ENCODE measurements around the gene IDH3G. TPM values are rescaled to one million over a fixed set of nuclear protein-coding genes. Genes with fewer than 3 reads are reported as not detected.

The IDH3G gene
- total RNA-seq, 4 donors from 2014 or later = 60.7 to 67.8 (median 64.1) TPM

- Histone ChIP-seq H3K9me3 (no peaks in the 10 kb centered on the region), H3K27me3 (no peaks in the 10 kb centered on the region), H3K36me3 (peaks cover 0 to 35% (median 5%) of the 10 kb centered on the region in 3 donors), H3K4me1 (peaks cover 9 to 18% (median 11%) of the 10 kb centered on the region in 3 donors), H3K4me3 (no peak overlapping the region), H3K27ac (no peak overlapping the region)
- intact Hi-C loops (cut with DNase I) = no loop called here
- TF ChIP-seq CTCF (IDR thresholded peaks at IDR 0.05) = no peak
- no peak for TF ChIP-seq POLR2A (IDR thresholded peaks at IDR 0.05)
- DNase-seq = no peak
- WGBS, 2 donors = 66 to 93% methylated on average over 3 to 4 of the region's 5 CpGs
These were observed 5.2 kb upstream of the IDH3G start for GRCh38 chrX:153799326-153799725.

GRCh38 chrX:153797415-153798015, 3.3 kb upstream of the IDH3G start:
- H3K36me3 ChIP-seq = peaks cover 0 to 35% (median 5%) of the 10 kb centered on the region in 3 donors
- H3K4me1 ChIP-seq = peaks cover 9 to 27% (median 17%) of the 10 kb centered on the region in 3 donors
- H3K27me3 ChIP-seq = no peaks in the 10 kb centered on the region
- no peaks in the 10 kb centered on the region for H3K9me3 ChIP-seq
- WGBS, 2 donors = 93% methylated on average over 5 of the region's 15 CpGs; no CpG with 5 or more reads in 1 of the 2 donors
- no peak for DNase-seq
- TF ChIP-seq CTCF (IDR thresholded peaks at IDR 0.05) (no peak), POLR2A (IDR thresholded peaks at IDR 0.05) (no peak)
- no peak overlapping the region for H3K27ac ChIP-seq
- H3K4me3 ChIP-seq = no peak overlapping the region
- intact Hi-C loops (cut with DNase I) = no loop called here

- peaks cover 9 to 50% (median 22%) of the 10 kb centered on the region in 3 donors for H3K4me1 ChIP-seq
- DNase-seq = no peak
- no peaks in the 10 kb centered on the region for H3K9me3 ChIP-seq
- H3K27me3 ChIP-seq = no peaks in the 10 kb centered on the region
- WGBS, 2 donors = 10 to 37% methylated on average over 6 to 24 of the region's 47 CpGs
- H3K27ac ChIP-seq = peak overlapping the region; percentile 94 to 97 (median 95)
- intact Hi-C loops (cut with DNase I) = no loop called here
- H3K36me3 ChIP-seq = peaks cover 0 to 38% (median 5%) of the 10 kb centered on the region in 3 donors
- no peak for TF ChIP-seq CTCF (IDR thresholded peaks at IDR 0.05)
- no peak for TF ChIP-seq POLR2A (IDR thresholded peaks at IDR 0.05)
- H3K4me3 ChIP-seq = peak overlapping the region; percentile 52 to 78 (median 67)
These were observed 982 bp upstream of the IDH3G start for GRCh38 chrX:153794897-153795816.

- WGBS, 2 donors = 0 to 61% methylated on average over 1 to 7 of the region's 7 CpGs
These were observed 884 bp downstream of the IDH3G start for GRCh38 chrX:153793291-153793690.

More at GRCh38 chrX:153793291-153793690, 884 bp downstream of the IDH3G start:
- no peaks in the 10 kb centered on the region for H3K9me3 ChIP-seq
- peak overlapping the region; percentile 94 to 97 (median 95) for H3K27ac ChIP-seq
- peaks cover 9 to 51% (median 22%) of the 10 kb centered on the region in 3 donors for H3K4me1 ChIP-seq
- H3K27me3 ChIP-seq = no peaks in the 10 kb centered on the region
- peaks cover 0 to 47% (median 5%) of the 10 kb centered on the region in 3 donors for H3K36me3 ChIP-seq
- no peak for DNase-seq
- intact Hi-C loops (cut with DNase I) = no loop called here
- peak overlapping the region; percentile 52 to 78 (median 67) for H3K4me3 ChIP-seq
- TF ChIP-seq POLR2A (IDR thresholded peaks at IDR 0.05) (no peak), CTCF (IDR thresholded peaks at IDR 0.05) (no peak)
